Measurements from ENCODE around the gene SYNGR4.

SYNGR4 gene

DNA sequence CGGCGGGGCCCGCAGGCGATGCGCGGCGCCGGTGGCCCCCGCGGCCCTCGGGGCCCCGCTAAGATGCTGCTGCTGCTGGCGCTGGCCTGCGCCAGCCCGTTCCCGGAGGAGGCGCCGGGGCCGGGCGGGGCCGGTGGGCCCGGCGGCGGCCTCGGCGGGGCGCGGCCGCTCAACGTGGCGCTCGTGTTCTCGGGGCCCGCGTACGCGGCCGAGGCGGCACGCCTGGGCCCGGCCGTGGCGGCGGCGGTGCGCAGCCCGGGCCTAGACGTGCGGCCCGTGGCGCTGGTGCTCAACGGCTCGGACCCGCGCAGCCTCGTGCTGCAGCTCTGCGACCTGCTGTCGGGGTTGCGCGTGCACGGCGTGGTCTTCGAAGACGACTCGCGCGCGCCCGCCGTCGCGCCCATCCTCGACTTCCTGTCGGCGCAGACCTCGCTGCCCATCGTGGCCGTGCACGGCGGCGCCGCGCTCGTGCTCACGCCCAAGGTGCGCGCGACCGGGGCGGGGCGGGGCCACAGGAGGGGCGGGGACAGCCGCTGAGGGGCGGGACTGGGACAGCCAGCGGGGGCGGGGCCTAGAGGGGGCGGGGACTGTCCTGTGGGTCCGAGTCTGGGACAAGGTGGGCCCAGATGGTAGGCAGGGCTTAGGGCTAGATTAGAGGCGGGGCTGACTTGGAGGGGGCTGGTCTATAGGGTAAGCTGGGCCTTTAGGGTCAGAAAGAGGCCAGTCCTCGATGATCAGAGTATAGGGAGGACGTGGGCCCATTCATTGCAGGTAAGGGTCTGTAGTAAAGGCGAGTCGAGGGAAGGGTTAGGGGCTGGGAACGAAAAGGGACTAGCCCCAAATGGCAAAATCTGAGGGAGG is 34.4 kb downstream of the SYNGR4 start:
- Histone ChIP-seq H3K4me3 (ENCODE audit: extremely low read depth, insufficient read depth, low read length, poor library complexity, severe bottlenecking) (peak overlapping the region; percentile 37), H3K36me3 (ENCODE audit: control insufficient read depth, insufficient read depth, low read length) (no peaks in the 10 kb centered on the region), H3K4me1 (ENCODE audit: control insufficient read depth, insufficient read depth, low read length, poor library complexity, severe bottlenecking) (peaks cover 21% of the 10 kb centered on the region), H3K9me3 (ENCODE audit: control insufficient read depth, low read length) (peaks cover 4% of the 10 kb centered on the region), H3K27ac (ENCODE audit: low read depth, low read length, severe bottlenecking) (peak overlapping the region; percentile 29)
- WGBS, 2 experiments (ENCODE audit: insufficient coverage in 2 of 2) = 10 to 12% methylated on average over 42 to 66 of the region's 104 CpGs

DNA sequence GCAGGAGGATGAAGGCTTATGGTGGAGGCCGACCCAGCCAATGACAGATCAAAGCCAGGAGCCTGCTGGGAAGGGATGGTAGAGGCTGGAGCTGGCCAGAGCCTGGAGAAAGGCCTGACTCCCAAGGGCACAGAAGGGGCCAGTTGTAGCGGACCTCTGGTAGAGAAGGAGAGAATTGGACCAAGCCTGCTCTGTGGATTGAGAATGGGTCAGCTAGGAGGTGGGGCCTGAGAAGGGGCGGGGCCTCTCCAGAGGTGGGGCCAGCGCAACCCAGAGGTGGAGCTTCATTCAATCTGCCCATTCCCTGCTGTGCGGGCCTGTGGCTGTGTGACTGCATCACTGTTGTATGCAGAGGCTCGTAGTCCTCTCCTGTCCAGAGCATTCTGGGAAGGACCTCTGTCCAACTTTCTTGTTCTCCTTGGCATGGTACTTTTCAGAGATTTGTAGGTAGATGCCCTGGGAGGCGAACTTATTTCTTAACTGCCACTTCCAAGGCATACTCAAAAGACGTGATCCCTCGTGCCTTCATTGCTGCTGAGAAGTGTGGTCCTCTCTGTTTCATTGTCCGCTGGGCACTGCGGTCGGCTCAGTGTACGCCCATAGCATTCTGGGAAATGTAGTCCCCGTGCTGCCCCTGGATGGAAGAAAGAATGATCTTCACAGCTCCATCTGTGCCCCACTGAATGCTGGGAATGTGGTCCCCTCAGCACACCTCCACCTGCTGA is 36.0 kb downstream of the SYNGR4 start:
- Histone ChIP-seq H3K9me3 (ENCODE audit: control insufficient read depth, low read length) (peaks cover 4% of the 10 kb centered on the region), H3K4me1 (ENCODE audit: control insufficient read depth, insufficient read depth, low read length, poor library complexity, severe bottlenecking) (peaks cover 17% of the 10 kb centered on the region), H3K27ac (ENCODE audit: low read depth, low read length, severe bottlenecking) (peak overlapping the region; percentile 72), H3K4me3 (ENCODE audit: extremely low read depth, insufficient read depth, low read length, poor library complexity, severe bottlenecking) (no peak overlapping the region), H3K36me3 (ENCODE audit: control insufficient read depth, insufficient read depth, low read length) (no peaks in the 10 kb centered on the region)
- WGBS, 2 experiments (ENCODE audit: insufficient coverage in 2 of 2) = 51 to 52% methylated on average over 13 to 14 of the region's 14 CpGs

DNA sequence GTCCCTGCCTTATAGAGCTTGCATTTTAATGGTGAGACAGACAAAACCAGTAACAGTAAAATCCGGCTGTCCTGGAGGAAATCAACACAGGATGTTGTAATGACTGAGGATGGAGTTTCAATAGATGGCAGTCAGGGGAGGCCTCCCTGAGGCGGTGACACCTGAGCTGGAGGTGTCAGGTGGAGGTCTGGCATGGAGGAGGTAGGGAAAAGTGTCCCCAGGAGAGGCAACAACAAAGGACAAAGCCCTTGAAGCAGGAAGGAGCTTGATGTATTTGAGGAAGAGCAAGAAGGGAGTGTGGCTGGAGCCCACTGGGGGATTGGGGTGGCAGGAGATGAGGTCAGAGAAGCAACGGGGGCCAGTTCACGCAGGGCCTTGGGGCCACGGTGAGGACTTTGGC is 37.1 kb downstream of the SYNGR4 start:
- no peak overlapping the region for H3K4me3 ChIP-seq (ENCODE audit: extremely low read depth, insufficient read depth, low read length, poor library complexity, severe bottlenecking)
- H3K4me1 ChIP-seq (ENCODE audit: control insufficient read depth, insufficient read depth, low read length, poor library complexity, severe bottlenecking) = peaks cover 9% of the 10 kb centered on the region
- H3K36me3 ChIP-seq (ENCODE audit: control insufficient read depth, insufficient read depth, low read length) = no peaks in the 10 kb centered on the region
- 82 to 94% methylated on average over 5 of the region's 5 CpGs for WGBS, 2 experiments (ENCODE audit: insufficient coverage in 2 of 2)
- H3K9me3 ChIP-seq (ENCODE audit: control insufficient read depth, low read length) = peaks cover 4% of the 10 kb centered on the region
- no peak overlapping the region for H3K27ac ChIP-seq (ENCODE audit: low read depth, low read length, severe bottlenecking)

DNA sequence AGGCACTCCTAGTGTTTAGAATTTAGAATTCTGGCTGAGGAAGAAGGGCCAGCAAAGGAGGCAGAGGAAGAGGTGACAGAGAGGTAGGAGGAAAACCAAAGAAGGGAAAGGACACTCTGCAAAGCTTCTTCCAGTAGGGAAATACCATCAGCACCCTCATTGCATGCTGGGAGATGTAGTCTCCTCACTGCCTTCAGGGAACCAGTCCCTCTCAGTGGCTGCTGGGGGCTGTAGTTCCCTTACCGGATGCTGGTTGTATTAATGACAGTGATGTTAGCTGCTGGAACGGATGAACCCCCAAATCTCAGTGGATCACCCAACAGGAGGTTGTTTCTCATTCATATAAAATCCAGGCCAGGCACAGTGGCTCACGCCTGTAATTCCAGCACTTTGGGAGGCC is 39.4 kb downstream of the SYNGR4 start:
- Histone ChIP-seq H3K9me3 (ENCODE audit: control insufficient read depth, low read length) (peaks cover 4% of the 10 kb centered on the region), H3K27ac (ENCODE audit: low read depth, low read length, severe bottlenecking) (no peak overlapping the region), H3K4me1 (ENCODE audit: control insufficient read depth, insufficient read depth, low read length, poor library complexity, severe bottlenecking) (no peaks in the 10 kb centered on the region), H3K36me3 (ENCODE audit: control insufficient read depth, insufficient read depth, low read length) (no peaks in the 10 kb centered on the region), H3K4me3 (ENCODE audit: extremely low read depth, insufficient read depth, low read length, poor library complexity, severe bottlenecking) (no peak overlapping the region)
- 47 to 91% methylated on average over 1 to 3 of the region's 3 CpGs for WGBS, 2 experiments (ENCODE audit: insufficient coverage in 2 of 2)

DNA sequence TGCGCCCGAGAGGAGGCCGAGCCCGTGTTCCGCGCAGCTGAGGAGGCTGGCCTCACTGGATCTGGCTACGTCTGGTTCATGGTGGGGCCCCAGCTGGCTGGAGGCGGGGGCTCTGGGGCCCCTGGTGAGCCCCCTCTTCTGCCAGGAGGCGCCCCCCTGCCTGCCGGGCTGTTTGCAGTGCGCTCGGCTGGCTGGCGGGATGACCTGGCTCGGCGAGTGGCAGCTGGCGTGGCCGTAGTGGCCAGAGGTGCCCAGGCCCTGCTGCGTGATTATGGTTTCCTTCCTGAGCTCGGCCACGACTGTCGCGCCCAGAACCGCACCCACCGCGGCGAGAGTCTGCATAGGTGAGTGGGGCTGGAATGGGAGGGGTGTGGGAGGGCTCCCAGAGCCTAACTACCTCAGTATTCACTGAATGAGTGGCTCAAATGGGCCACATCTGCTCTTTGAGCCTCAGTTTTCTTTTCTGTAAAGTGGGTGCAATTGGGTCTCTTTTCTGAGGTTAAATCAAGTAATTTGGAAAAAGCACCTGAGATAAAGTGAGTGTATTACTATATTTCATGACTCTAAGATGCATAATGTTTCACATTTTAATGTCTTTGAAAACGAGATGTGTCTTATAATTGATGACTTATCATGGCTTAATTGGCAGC is 41.0 kb downstream of the SYNGR4 start:
- WGBS, 2 experiments (ENCODE audit: insufficient coverage in 2 of 2) = 96 to 98% methylated on average over 20 to 26 of the region's 27 CpGs
- no peaks in the 10 kb centered on the region for H3K9me3 ChIP-seq (ENCODE audit: control insufficient read depth, low read length)
- H3K27ac ChIP-seq (ENCODE audit: low read depth, low read length, severe bottlenecking) = no peak overlapping the region
- H3K36me3 ChIP-seq (ENCODE audit: control insufficient read depth, insufficient read depth, low read length) = no peaks in the 10 kb centered on the region
- no peaks in the 10 kb centered on the region for H3K4me1 ChIP-seq (ENCODE audit: control insufficient read depth, insufficient read depth, low read length, poor library complexity, severe bottlenecking)
- H3K4me3 ChIP-seq (ENCODE audit: extremely low read depth, insufficient read depth, low read length, poor library complexity, severe bottlenecking) = no peak overlapping the region

DNA sequence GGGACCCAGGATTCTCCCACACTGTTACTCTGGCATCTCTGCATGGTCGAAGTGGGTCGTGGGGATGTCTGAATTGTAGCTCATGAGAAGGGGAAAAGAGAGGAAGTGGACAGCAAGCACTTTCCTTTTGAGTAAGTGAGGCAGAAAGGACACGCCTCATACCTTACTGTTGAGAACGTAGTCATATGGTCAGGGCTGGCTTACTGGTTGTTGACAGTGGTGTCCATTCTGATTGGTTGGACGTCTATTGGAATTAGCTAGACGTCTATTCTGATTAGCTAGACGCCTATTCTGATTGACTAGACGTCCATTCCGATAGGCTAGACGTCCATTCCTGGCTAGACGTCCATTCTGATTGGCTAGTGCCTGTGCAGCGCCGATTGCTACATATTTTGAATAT is 41.7 kb downstream of the SYNGR4 start:
- Histone ChIP-seq H3K4me3 (ENCODE audit: extremely low read depth, insufficient read depth, low read length, poor library complexity, severe bottlenecking) (no peak overlapping the region), H3K27ac (ENCODE audit: low read depth, low read length, severe bottlenecking) (no peak overlapping the region), H3K4me1 (ENCODE audit: control insufficient read depth, insufficient read depth, low read length, poor library complexity, severe bottlenecking) (no peaks in the 10 kb centered on the region), H3K36me3 (ENCODE audit: control insufficient read depth, insufficient read depth, low read length) (no peaks in the 10 kb centered on the region), H3K9me3 (ENCODE audit: control insufficient read depth, low read length) (no peaks in the 10 kb centered on the region)
- 91 to 94% methylated on average over 13 of the region's 13 CpGs for WGBS, 2 experiments (ENCODE audit: insufficient coverage in 2 of 2)

DNA sequence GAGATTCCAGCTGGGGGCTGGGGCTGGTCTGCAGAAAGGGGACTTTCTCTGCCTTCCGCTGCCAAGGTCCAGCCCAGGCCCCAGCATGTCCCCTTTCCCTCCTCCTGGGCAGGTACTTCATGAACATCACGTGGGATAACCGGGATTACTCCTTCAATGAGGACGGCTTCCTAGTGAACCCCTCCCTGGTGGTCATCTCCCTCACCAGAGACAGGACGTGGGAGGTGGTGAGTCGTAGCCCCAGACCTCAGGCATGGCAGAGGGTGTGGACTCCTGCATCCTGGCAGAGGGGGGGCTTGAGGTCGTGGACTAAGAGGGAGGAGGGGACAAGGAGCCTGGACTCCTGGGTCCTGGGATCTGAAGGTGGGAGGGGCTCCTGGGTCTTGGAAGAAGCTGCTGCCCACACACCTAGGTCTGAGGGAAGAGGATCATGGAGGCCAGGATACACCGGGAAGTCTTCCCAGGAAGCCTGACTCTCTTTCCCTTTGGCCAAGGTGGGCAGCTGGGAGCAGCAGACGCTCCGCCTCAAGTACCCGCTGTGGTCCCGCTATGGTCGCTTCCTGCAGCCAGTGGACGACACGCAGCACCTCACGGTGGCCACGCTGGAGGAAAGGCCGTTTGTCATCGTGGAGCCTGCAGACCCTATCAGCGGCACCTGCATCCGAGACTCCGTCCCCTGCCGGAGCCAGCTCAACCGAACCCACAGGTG is 49.9 kb downstream of the SYNGR4 start:
- 52 to 59% methylated on average over 20 to 22 of the region's 24 CpGs for WGBS, 2 experiments (ENCODE audit: insufficient coverage in 2 of 2)
- Histone ChIP-seq H3K36me3 (ENCODE audit: control insufficient read depth, insufficient read depth, low read length) (no peaks in the 10 kb centered on the region), H3K9me3 (ENCODE audit: control insufficient read depth, low read length) (no peaks in the 10 kb centered on the region), H3K27ac (ENCODE audit: low read depth, low read length, severe bottlenecking) (peak overlapping the region; percentile 41), H3K4me3 (ENCODE audit: extremely low read depth, insufficient read depth, low read length, poor library complexity, severe bottlenecking) (peak overlapping the region; percentile 5), H3K4me1 (ENCODE audit: control insufficient read depth, insufficient read depth, low read length, poor library complexity, severe bottlenecking) (peaks cover 14% of the 10 kb centered on the region)

DNA sequence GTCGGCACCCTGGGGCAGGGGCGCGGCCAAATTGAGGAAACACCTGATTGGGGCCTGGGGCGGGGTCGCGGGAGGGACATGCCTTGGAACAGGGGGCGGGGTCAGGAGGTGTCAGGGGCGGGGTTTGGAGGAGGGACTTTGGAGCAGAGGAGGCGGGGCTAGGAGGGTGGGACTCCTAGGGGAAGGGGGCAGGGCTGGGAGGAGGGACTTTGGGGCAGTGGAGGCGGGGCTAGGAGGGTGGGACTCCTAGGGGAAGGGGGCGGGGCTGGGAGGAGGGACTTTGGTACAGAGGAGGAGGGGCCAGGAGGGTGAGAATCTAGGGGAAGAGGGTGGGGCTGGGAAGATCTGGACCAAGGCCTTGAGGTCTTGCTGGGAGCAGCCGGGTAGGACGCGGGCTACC is 51.2 kb downstream of the SYNGR4 start:
- no peaks in the 10 kb centered on the region for H3K9me3 ChIP-seq (ENCODE audit: control insufficient read depth, low read length)
- WGBS, 2 experiments (ENCODE audit: insufficient coverage in 2 of 2) = 77% methylated on average over 10 to 11 of the region's 14 CpGs
- no peak overlapping the region for H3K27ac ChIP-seq (ENCODE audit: low read depth, low read length, severe bottlenecking)
- peaks cover 14% of the 10 kb centered on the region for H3K4me1 ChIP-seq (ENCODE audit: control insufficient read depth, insufficient read depth, low read length, poor library complexity, severe bottlenecking)
- H3K4me3 ChIP-seq (ENCODE audit: extremely low read depth, insufficient read depth, low read length, poor library complexity, severe bottlenecking) = no peak overlapping the region
- no peaks in the 10 kb centered on the region for H3K36me3 ChIP-seq (ENCODE audit: control insufficient read depth, insufficient read depth, low read length)

DNA sequence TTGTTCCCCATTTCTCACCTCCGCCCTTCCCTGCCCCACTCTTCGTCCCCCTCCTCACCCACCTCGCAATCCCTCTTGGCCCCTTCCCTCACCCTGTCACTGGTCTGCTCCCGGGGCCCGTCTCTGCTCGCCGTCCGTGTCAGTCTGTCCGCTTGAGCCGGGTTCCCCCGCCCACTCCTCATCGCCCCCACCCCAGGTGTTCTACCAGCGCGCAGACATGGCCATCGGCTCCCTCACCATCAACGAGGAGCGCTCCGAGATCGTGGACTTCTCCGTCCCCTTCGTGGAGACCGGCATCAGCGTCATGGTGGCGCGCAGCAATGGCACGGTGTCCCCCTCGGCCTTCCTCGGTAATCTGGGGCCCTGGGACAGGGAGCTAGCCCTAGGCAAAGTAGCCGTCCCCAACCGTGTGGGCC is 51.6 kb downstream of the SYNGR4 start:
- Histone ChIP-seq H3K27ac (ENCODE audit: low read depth, low read length, severe bottlenecking) (no peak overlapping the region), H3K36me3 (ENCODE audit: control insufficient read depth, insufficient read depth, low read length) (no peaks in the 10 kb centered on the region), H3K4me1 (ENCODE audit: control insufficient read depth, insufficient read depth, low read length, poor library complexity, severe bottlenecking) (peaks cover 14% of the 10 kb centered on the region), H3K4me3 (ENCODE audit: extremely low read depth, insufficient read depth, low read length, poor library complexity, severe bottlenecking) (no peak overlapping the region), H3K9me3 (ENCODE audit: control insufficient read depth, low read length) (no peaks in the 10 kb centered on the region)
- 96 to 97% methylated on average over 28 to 30 of the region's 30 CpGs for WGBS, 2 experiments (ENCODE audit: insufficient coverage in 2 of 2)

DNA sequence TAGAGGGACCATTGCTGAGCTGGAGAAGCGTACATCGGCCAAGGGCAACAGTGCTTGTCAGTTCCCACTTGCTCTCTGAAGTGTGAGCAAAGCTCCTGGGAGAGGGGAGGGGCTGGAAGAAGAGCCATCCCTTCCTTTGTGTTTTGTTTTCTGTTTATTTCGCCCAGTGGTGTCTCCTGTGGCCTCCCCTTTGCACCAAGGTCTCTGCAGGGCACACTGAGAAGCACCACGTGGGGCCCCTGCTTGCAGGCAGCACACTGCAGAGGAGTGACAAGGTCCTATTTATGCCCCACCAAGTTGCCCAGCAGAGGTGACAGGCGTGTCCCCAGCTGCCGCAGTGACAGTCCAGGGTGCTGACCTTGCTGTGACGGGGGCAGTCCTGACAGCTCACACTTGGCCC is 53.3 kb downstream of the SYNGR4 start:
- H3K36me3 ChIP-seq (ENCODE audit: control insufficient read depth, insufficient read depth, low read length) = peaks cover 5% of the 10 kb centered on the region
- 82 to 85% methylated on average over 6 to 7 of the region's 7 CpGs for WGBS, 2 experiments (ENCODE audit: insufficient coverage in 2 of 2)
- peaks cover 16% of the 10 kb centered on the region for H3K4me1 ChIP-seq (ENCODE audit: control insufficient read depth, insufficient read depth, low read length, poor library complexity, severe bottlenecking)
- H3K4me3 ChIP-seq (ENCODE audit: extremely low read depth, insufficient read depth, low read length, poor library complexity, severe bottlenecking) = no peak overlapping the region
- H3K9me3 ChIP-seq (ENCODE audit: control insufficient read depth, low read length) = no peaks in the 10 kb centered on the region
- H3K27ac ChIP-seq (ENCODE audit: low read depth, low read length, severe bottlenecking) = no peak overlapping the region

Data from mesodermal cell (in vitro differentiated cells).